NCI-H524 (cell line): ENCODE measurements around the gene GON4L.
"Not testable (repeated sequence)": the region's sequence is repeated elsewhere in the genome, so short reads cannot be mapped to it uniquely, and the experiment has no call there.

ENCODE experiments used
- DNase-seq, 2 experiments: peaks; one replicate each; lab custom pipeline; 2025; lab: John Stamatoyannopoulos, UW

GON4L gene

GRCh38 chr1:155813672-155814071 is 43.3 kb downstream of the GON4L start:
- DNase-seq, result no peak

- DNase-seq, result no peak
Measured at GRCh38 chr1:155812878-155813277, 44.1 kb downstream of the GON4L start.

- DNase-seq, result no peak
Measured at GRCh38 chr1:155809088-155809487, 47.9 kb downstream of the GON4L start.

GRCh38 chr1:155801149-155801548 is 55.9 kb downstream of the GON4L start:
- DNase-seq, result no peak

- DNase-seq, result not testable (repeated sequence)
Measured at GRCh38 chr1:155795618-155796017, 61.4 kb downstream of the GON4L start.

- DNase-seq, result no peak
Measured at GRCh38 chr1:155794605-155795245, 62.3 kb downstream of the GON4L start.

- no peak for DNase-seq
Measured at GRCh38 chr1:155793213-155793612, 63.8 kb downstream of the GON4L start.

- DNase-seq, result no peak
Measured at GRCh38 chr1:155777582-155777981, 79.4 kb downstream of the GON4L start.

GRCh38 chr1:155776414-155776813 is 80.6 kb downstream of the GON4L start:
- no peak for DNase-seq

GRCh38 chr1:155773221-155773620 is 83.8 kb downstream of the GON4L start:
- no peak for DNase-seq

- DNase-seq, result no peak
Measured at GRCh38 chr1:155769257-155769656, 87.8 kb downstream of the GON4L start.

- not testable (repeated sequence) for DNase-seq
Measured at GRCh38 chr1:155767399-155767989, 89.5 kb downstream of the GON4L start.

- not testable (repeated sequence) for DNase-seq
Measured at GRCh38 chr1:155763989-155764388, 93.0 kb downstream of the GON4L start.

GRCh38 chr1:155763090-155763815 is 93.8 kb downstream of the GON4L start:
- not testable (repeated sequence) for DNase-seq

- no peak for DNase-seq
Measured at GRCh38 chr1:155761736-155762405, 95.1 kb downstream of the GON4L start.

GRCh38 chr1:155760751-155761475 is 96.1 kb downstream of the GON4L start:
- no peak for DNase-seq

GRCh38 chr1:155759966-155760630 is 96.9 kb downstream of the GON4L start:
- DNase-seq, result no peak

- not testable (repeated sequence) for DNase-seq
Measured at GRCh38 chr1:155759017-155759416, 98.0 kb downstream of the GON4L start.

- DNase-seq, result not testable (repeated sequence)
Measured at GRCh38 chr1:155748141-155748540, 108.9 kb downstream of the GON4L start.

- DNase-seq, result not testable (repeated sequence)
Measured at GRCh38 chr1:155747586-155747985, 109.4 kb downstream of the GON4L start.
